WI38 (cell line): Measurements from ENCODE around the gene CACTIN.
"Not testable (repeated sequence)": the region's sequence is repeated elsewhere in the genome, so short reads cannot be mapped to it uniquely, and the experiment has no call there.

Experiments
- H3K4me3 ChIP-seq: 2 replicates; pipeline ENCODE4 v1.5.1; 2011; ENCODE audit warnings: low read depth, mild to moderate bottlenecking, control low read depth, low read length
- CTCF ChIP-seq: IDR thresholded peaks from 2 replicates; pipeline ENCODE4 v1.5.1; 2012; ENCODE audit warnings: low read depth, mild to moderate bottlenecking, control low read depth, low read length

The CACTIN gene

GRCh38 chr19:3649888-3650287, 23.3 kb upstream of the CACTIN start:
- no peak overlapping the region for H3K4me3 ChIP-seq
- TF ChIP-seq CTCF: no peak

GRCh38 chr19:3648037-3648905, 21.7 kb upstream of the CACTIN start:
- no peak overlapping the region for H3K4me3 ChIP-seq
- no peak for TF ChIP-seq CTCF

GRCh38 chr19:3647102-3647501, 20.5 kb upstream of the CACTIN start:
- not testable (repeated sequence) for H3K4me3 ChIP-seq

- no peak for TF ChIP-seq CTCF
- H3K4me3 ChIP-seq: no peak overlapping the region
Observed at GRCh38 chr19:3646336-3647092, 19.9 kb upstream of the CACTIN start.

- no peak overlapping the region for H3K4me3 ChIP-seq
- no peak for TF ChIP-seq CTCF
Observed at GRCh38 chr19:3645726-3646125, 19.1 kb upstream of the CACTIN start.

GRCh38 chr19:3645067-3645396, 18.4 kb upstream of the CACTIN start:
- H3K4me3 ChIP-seq: no peak overlapping the region
- no peak for TF ChIP-seq CTCF

GRCh38 chr19:3644351-3645066, 17.9 kb upstream of the CACTIN start:
- TF ChIP-seq CTCF: no peak
- no peak overlapping the region for H3K4me3 ChIP-seq
